Measurements from ENCODE around the gene PTPRD.

Gene PTPRD

GRCh38 chr9:9498846-9499245 is 1114.0 kb downstream of the PTPRD start:
- DNase-seq (ENCODE audit: low spot score), result no peak

GRCh38 chr9:9498128-9498527 is 1114.7 kb downstream of the PTPRD start:
- no peak for TF ChIP-seq CTCF (IDR thresholded peaks at IDR 0.05; ENCODE audit: extremely low read depth, missing control alignments)
- DNase-seq (ENCODE audit: low spot score), result no peak

More at GRCh38 chr9:9498846-9499245, 1114.0 kb downstream of the PTPRD start:
- TF ChIP-seq CTCF (IDR thresholded peaks at IDR 0.05; ENCODE audit: extremely low read depth, missing control alignments), result no peak

GRCh38 chr9:9494336-9494735 is 1118.5 kb downstream of the PTPRD start:
- DNase-seq (ENCODE audit: low spot score), result no peak
- TF ChIP-seq CTCF (IDR thresholded peaks at IDR 0.05; ENCODE audit: extremely low read depth, missing control alignments), result no peak

GRCh38 chr9:9492506-9492905 is 1120.3 kb downstream of the PTPRD start:
- no peak for DNase-seq (ENCODE audit: low spot score)
- no peak for TF ChIP-seq CTCF (IDR thresholded peaks at IDR 0.05; ENCODE audit: extremely low read depth, missing control alignments)

GRCh38 chr9:9489183-9489582 is 1123.6 kb downstream of the PTPRD start:
- no peak for TF ChIP-seq CTCF (IDR thresholded peaks at IDR 0.05; ENCODE audit: extremely low read depth, missing control alignments)
- DNase-seq (ENCODE audit: low spot score), result no peak

GRCh38 chr9:9483175-9483574 is 1129.6 kb downstream of the PTPRD start:
- DNase-seq (ENCODE audit: low spot score), result no peak
- TF ChIP-seq CTCF (IDR thresholded peaks at IDR 0.05; ENCODE audit: extremely low read depth, missing control alignments), result no peak

- DNase-seq (ENCODE audit: low spot score), result no peak
- TF ChIP-seq CTCF (IDR thresholded peaks at IDR 0.05; ENCODE audit: extremely low read depth, missing control alignments), result no peak
Measured at GRCh38 chr9:9478741-9479140, 1134.1 kb downstream of the PTPRD start.

Measured in GM20000 (cell line).